Spleen (tissue), 11 donors: Measurements from ENCODE around the gene TUBA3D. TPM values are rescaled to one million over a fixed set of nuclear protein-coding genes. Genes with fewer than 3 reads are reported as not detected.
A peak's percentile ranks its signal among the peaks of the same experiment; 100 is the strongest.
"Not testable (repeated sequence)": the region's sequence is repeated elsewhere in the genome, so short reads cannot be mapped to it uniquely, and the experiment has no call there.

Experiments
- DNase-seq: peaks from one replicate; pipeline ENCODE4 v3.0.0-alpha.2; 2020
- H3K27ac ChIP-seq, 8 donors: fragments of 200-600 bp; sonication (generic) in 7 of 8; 1 replicate in 4 of 8; 2 replicates in 4 of 8; pipeline versions ENCODE4 v1.5.0 to v1.8.0; 2016 to 2021; ENCODE audit warnings: inconsistent platforms in 4 of 8, mild to moderate bottlenecking in 4 of 8, moderate library complexity in 1 of 8
- H3K27me3 ChIP-seq, 7 donors: fragments of 200-600 bp; sonication (generic) in 6 of 7; replicated peaks in 1 of 7; 1 replicate in 4 of 7; 2 replicates in 3 of 7; pipeline versions ENCODE4 v1.5.0 to v1.8.0; 2016 to 2021; ENCODE audit warnings: inconsistent platforms in 3 of 7, mild to moderate bottlenecking in 1 of 7
- H3K36me3 ChIP-seq, 6 donors: fragments of 200-600 bp; sonication (generic) in 5 of 6; 1 replicate in 4 of 6; 2 replicates in 2 of 6; pipeline versions ENCODE4 v1.5.0 to v1.8.0; 2016 to 2021; ENCODE audit warnings: inconsistent platforms in 2 of 6
- H3K4me1 ChIP-seq, 6 donors: fragments of 200-600 bp; sonication (generic) in 5 of 6; 1 replicate in 3 of 6; 2 replicates in 3 of 6; pipeline versions ENCODE4 v1.5.0 to v1.8.0; 2016 to 2021; ENCODE audit warnings: inconsistent platforms in 3 of 6
- H3K4me3 ChIP-seq, 8 donors: fragments of 200-600 bp; sonication (generic) in 7 of 8; 1 replicate in 4 of 8; 2 replicates in 4 of 8; pipeline versions ENCODE4 v1.5.0 to v1.8.0; 2016 to 2021; ENCODE audit warnings: inconsistent platforms in 4 of 8, mild to moderate bottlenecking in 4 of 8, moderate library complexity in 2 of 8
- H3K9me3 ChIP-seq, 8 donors: fragments of 200-600 bp; sonication (generic) in 7 of 8; 1 replicate in 4 of 8; 2 replicates in 4 of 8; pipeline versions ENCODE4 v1.5.0 to v1.8.0; 2016 to 2021; ENCODE audit warnings: inconsistent platforms in 4 of 8
- WGBS, 5 donors: extraction: QIAGEN DNeasy Blood & Tissue Kit in 3 of 5; methylation state at CpG; one replicate each; pipeline versions ENCODE4 v1.1.5 to v1.1.7; 2013 to 2018; 5-methylcytosine and 5-hydroxymethylcytosine counted together
- intact Hi-C: fragments of 100-400 bp; cut with DNase I; formaldehyde crosslinking; loops from one replicate; pipeline ENCODE4 v1.15.0; 2023; ENCODE audit warnings: low total_unique reads
- polyA plus RNA-seq, 3 donors: library from polyadenylated mRNA; stranded (reverse); fragments of 200-250 nt; gene quantifications; one replicate each; pipeline ENCODE4 v1.2.1, GENCODE V29; 2013
- total RNA-seq, 7 donors: library from RNA; depleted of rRNA in 3 of 7; stranded (reverse); fragments of >200 nt in 3 of 7; fragmentation: NEBNext Ultra II Directional in 4 of 7; extraction: Animal tissue kit (Norgen Biotek cat#: 25700) in 4 of 7; gene quantifications; one replicate each; pipeline versions ENCODE4 v1.1.0 to v1.2.1, GENCODE V29; 2016 to 2021
- donor health status: healthy with polysubstance abuse.
- donor health status: DM: no; HTN: no; CAD: no; lungs with moderate emphysema.
- donor health status: DM: no; HTN: no; CAD: no.
- donor health status: Bipolar disorder and iron deficiency.
- donor health status: healthy.
- donor health status: DM: no; HTN: no; CAD: no.
- donor health status: DM: yes; HTN: yes; CAD: no.

Gene TUBA3D
- total and polyA plus RNA-seq, 10 donors, result 0.10 to 0.86 TPM; not detected in 8

GRCh38 chr2:131478850-131479461 is 3.0 kb downstream of the TUBA3D start:
- intact Hi-C loops, H3K27ac ChIP-seq: not testable (repeated sequence)
- 91 to 100% (median 95%) methylated on average over 9 of the region's 9 CpGs for WGBS, 5 donors

GRCh38 chr2:131480351-131480750 is 4.4 kb downstream of the TUBA3D start:
- H3K4me1 ChIP-seq, intact Hi-C loops, H3K4me3 ChIP-seq, H3K27me3 ChIP-seq, H3K9me3 ChIP-seq, H3K27ac ChIP-seq: not testable (repeated sequence)
- DNase-seq, result peak; percentile 20
- peaks cover 0 to 31% (median 3%) of the 10 kb centered on the region in 6 donors for H3K36me3 ChIP-seq
- 96 to 98% (median 98%) methylated on average over 7 to 20 of the region's 20 CpGs for WGBS, 5 donors

More at GRCh38 chr2:131478850-131479461, 3.0 kb downstream of the TUBA3D start:
- H3K36me3 ChIP-seq, result peaks cover 0 to 27% (median 1%) of the 10 kb centered on the region in 6 donors
- not testable (repeated sequence) for DNase-seq, H3K4me3 ChIP-seq, H3K27me3 ChIP-seq, H3K9me3 ChIP-seq, H3K4me1 ChIP-seq

GRCh38 chr2:131482506-131483155 is 6.7 kb downstream of the TUBA3D start:
- H3K27me3 ChIP-seq, intact Hi-C loops, H3K9me3 ChIP-seq, H3K4me3 ChIP-seq, H3K4me1 ChIP-seq, H3K27ac ChIP-seq: not testable (repeated sequence)
- 91 to 97% (median 96%) methylated on average over 16 to 19 of the region's 19 CpGs for WGBS, 5 donors
- peak; percentile 56 for DNase-seq
- peaks cover 0 to 40% (median 3%) of the 10 kb centered on the region in 6 donors for H3K36me3 ChIP-seq

- H3K4me3 ChIP-seq, intact Hi-C loops, H3K27me3 ChIP-seq, H3K4me1 ChIP-seq, H3K9me3 ChIP-seq, H3K27ac ChIP-seq: not testable (repeated sequence)
- WGBS, 5 donors, result 91 to 97% (median 95%) methylated on average over 21 to 23 of the region's 24 CpGs
- peaks cover 0 to 40% (median 3%) of the 10 kb centered on the region in 6 donors for H3K36me3 ChIP-seq
- DNase-seq, result peak; percentile 54
Observed at GRCh38 chr2:131483981-131484820, 8.3 kb downstream of the TUBA3D start.

GRCh38 chr2:131484906-131485460 is 9.1 kb downstream of the TUBA3D start:
- H3K4me3 ChIP-seq, intact Hi-C loops, H3K4me1 ChIP-seq, H3K27me3 ChIP-seq, H3K9me3 ChIP-seq, H3K27ac ChIP-seq: not testable (repeated sequence)
- H3K36me3 ChIP-seq, result peaks cover 0 to 37% (median 3%) of the 10 kb centered on the region in 6 donors
- WGBS, 5 donors, result 85 to 95% (median 91%) methylated on average over 11 of the region's 11 CpGs
- DNase-seq, result peak; percentile 48

- intact Hi-C loops, result not testable (repeated sequence)
Observed at GRCh38 chr2:131486201-131486902, 10.4 kb downstream of the TUBA3D start.

More at GRCh38 chr2:131486201-131486902, 10.4 kb downstream of the TUBA3D start:
- Histone ChIP-seq H3K36me3 (peaks cover 0 to 41% (median 3%) of the 10 kb centered on the region in 6 donors), H3K4me1 (peaks cover 6 to 23% (median 12%) of the 10 kb centered on the region in 6 donors)
- H3K27ac ChIP-seq, H3K27me3 ChIP-seq, H3K4me3 ChIP-seq, H3K9me3 ChIP-seq: not testable (repeated sequence)
- 87 to 96% (median 88%) methylated on average over 12 to 14 of the region's 14 CpGs for WGBS, 5 donors
- peak; percentile 41 for DNase-seq
